Measurements from ENCODE around the gene CPT1B.
"Not testable (repeated sequence)": the region's sequence is repeated elsewhere in the genome, so short reads cannot be mapped to it uniquely, and the experiment has no call there.

CPT1B gene

GRCh38 chr22:50610041-50610451 is 31.8 kb upstream of the CPT1B start:
- no peak for FAIRE-seq
- no peak for DNase-seq (ENCODE audit: extremely low spot score, insufficient read length, low read depth)

DNA sequence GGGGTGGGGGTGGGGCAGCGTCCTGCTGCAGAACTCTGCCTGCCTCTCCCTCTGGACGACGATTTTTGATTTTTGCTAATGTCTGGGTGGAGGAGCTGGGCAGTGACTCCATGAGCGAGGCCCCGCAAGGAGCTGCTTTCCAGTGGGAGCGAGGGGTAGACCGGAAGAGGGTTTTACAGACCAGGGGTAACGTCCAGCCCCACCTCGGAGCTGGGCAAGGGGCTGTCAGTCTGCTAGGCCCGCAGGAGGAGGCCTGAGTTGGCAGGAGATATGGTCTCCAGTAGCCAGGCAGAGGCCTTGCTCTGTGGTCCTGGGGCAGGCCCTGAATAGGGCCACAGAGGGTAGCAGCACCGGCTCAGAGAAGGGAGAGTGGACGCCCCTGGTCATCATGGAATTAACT is 31.4 kb upstream of the CPT1B start:
- FAIRE-seq = no peak
- no peak for DNase-seq (ENCODE audit: extremely low spot score, insufficient read length, low read depth)

- FAIRE-seq (no peak), DNase-seq (ENCODE audit: extremely low spot score, insufficient read length, low read depth) (no peak)
These were observed 30.8 kb upstream of the CPT1B start for GRCh38 chr22:50608996-50609395.

DNA sequence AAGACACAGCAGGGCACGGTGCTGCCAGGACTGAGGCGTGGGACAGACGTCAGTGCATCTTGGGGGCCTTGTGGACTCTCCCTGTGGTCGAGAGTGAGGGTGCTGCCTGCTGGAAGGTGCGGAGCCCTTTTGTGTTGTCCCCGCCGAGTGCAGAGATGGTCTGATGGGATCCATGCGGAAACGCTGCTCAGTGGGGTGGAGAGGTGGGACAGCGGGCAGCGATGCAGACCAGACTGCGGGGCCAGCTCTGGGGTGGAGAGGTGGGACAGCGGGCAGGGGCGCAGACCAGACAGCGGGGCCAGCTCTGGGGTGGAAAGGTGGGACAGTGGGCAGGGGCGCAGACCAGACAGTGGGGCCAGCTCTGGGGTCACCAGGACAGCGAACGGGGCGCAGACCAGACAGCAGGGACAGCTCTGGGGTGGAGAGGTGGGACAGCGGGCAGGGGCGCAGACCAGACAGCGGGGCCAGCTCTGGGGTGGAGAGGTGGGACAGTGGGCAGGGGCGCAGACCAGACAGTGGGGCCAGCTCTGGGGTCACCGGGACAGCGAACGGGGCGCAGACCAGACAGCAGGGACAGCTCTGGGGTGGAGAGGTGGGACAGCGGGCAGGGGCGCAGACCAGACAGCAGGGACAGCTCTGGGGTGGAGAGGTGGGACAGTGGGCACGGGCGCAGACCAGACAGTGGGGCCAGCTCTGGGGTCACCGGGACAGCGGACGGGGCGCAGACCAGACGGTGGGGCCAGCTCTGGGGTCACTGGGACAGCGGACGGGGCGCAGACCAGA is 30.0 kb upstream of the CPT1B start:
- not testable (repeated sequence) for FAIRE-seq; DNase-seq (ENCODE audit: extremely low spot score, insufficient read length, low read depth)

- FAIRE-seq (no peak), DNase-seq (ENCODE audit: extremely low spot score, insufficient read length, low read depth) (no peak)
These were observed 29.4 kb upstream of the CPT1B start for GRCh38 chr22:50607659-50608020.

DNA sequence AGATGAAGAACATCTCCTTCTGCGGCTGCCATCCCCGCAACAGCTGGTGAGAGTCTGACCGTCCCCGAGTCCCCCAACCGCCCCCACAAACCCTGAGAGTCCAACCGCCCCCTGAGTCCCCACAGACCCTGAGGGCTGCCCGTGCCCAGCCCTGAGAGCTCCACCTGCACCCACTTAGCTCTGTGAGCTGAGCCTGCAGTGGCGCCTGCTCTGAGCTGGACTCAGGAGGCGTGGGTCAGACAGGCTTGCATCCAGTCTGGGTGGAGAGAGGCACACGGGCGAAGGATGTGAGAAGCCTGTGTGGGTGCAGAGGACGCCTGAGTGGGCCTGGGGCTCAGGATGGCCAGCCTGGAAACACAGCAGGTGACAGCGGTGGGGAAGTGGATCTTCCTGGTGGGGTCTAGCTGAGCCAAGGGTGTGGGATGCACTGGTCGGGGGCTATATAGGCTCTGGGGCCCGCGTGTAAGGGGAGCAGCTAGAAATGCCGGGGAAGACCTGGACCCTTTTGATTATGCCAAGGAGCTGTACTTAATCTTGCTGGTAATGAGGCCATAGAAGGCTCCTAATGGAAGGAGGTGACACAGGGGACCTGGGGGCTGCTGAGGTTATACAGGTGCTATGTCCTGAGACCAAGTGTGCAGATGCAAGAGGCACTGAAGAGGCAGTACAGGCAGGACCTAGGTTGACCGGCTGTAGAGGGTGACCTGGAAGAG is 28.9 kb upstream of the CPT1B start:
- FAIRE-seq (no peak), DNase-seq (ENCODE audit: extremely low spot score, insufficient read length, low read depth) (no peak)

DNA sequence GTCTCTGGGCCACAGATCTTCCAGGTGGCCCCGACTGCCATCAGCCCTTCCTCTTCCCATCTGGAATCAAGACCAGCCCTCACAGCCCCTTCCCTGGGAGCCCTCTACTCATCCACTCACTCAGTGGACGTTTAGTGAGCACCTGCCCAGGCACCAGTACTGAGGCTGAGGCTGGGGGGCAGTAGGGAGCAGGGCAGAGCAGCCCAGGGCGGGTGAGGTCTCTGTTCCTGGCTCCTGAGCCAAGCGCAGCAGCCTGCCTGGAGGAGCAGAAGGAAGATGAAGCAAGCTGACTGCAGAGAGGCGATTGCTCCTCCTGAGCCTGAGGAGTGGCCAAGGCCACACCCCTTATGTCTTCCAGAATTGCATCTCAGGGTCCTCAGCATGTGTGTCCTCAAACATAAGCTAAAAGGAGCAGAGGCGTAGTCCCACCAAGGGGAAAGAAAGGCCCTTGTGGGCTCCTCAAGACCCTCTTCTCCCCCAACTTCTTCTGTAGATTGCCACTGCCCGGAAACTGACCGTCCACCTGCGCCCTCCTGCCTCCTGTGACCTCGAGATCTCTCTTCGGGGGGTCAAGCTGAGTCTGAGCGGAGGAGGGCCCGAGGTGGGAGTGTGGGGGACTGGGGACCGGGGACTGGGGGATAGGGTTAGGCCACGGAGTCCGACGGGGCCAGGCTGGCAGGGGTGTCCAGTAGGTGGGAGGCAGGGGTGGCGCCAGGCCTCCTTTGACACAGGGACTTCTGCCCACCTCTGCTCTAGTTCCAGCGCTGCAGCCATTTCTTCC is 28.1 kb upstream of the CPT1B start:
- FAIRE-seq = no peak
- no peak for DNase-seq (ENCODE audit: extremely low spot score, insufficient read length, low read depth)

DNA sequence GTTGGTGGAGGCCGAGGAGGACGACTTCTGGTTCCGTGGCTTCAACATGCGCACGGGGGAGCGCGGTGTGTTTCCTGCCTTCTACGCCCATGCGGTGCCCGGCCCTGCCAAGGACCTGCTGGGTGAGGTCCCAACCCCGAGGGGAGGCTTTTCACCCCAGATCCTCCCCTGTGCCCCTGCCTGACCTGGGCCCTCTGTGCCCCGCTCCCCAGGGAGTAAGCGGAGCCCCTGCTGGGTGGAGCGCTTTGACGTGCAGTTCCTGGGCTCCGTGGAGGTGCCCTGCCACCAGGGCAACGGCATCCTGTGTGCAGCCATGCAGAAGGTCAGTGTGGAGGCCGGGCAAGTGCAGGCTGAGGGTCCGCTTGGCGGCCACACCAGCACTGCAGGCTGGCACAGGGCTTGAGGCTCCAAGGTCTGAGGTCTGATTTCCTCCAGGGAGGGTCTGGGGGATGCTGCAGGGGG is 27.4 kb upstream of the CPT1B start:
- DNase-seq (ENCODE audit: extremely low spot score, insufficient read length, low read depth) (no peak), FAIRE-seq (no peak)

GRCh38 chr22:50605002-50605612 is 26.9 kb upstream of the CPT1B start:
- no peak for FAIRE-seq
- no peak for DNase-seq (ENCODE audit: extremely low spot score, insufficient read length, low read depth)

DNA sequence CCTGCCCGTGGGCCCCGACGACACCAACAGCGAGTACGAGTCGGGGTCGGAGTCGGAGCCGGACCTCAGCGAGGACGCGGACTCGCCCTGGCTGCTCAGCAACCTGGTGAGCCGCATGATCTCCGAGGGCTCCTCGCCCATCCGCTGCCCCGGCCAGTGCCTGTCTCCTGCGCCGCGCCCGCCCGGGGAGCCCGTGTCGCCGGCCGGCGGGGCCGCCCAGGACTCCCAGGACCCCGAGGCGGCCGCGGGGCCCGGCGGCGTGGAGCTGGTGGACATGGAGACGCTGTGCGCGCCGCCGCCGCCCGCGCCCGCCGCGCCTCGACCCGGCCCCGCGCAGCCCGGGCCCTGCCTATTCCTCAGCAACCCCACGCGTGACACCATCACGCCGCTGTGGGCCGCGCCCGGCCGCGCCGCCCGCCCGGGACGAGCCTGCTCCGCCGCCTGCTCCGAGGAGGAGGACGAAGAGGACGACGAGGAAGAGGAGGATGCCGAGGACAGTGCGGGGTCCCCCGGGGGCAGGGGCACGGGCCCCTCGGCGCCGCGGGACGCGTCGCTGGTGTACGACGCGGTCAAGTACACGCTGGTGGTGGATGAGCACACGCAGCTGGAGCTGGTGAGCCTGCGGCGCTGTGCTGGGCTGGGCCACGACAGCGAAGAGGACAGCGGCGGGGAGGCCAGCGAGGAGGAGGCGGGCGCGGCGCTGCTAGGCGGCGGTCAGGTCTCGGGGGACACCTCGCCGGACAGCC is 26.2 kb upstream of the CPT1B start:
- FAIRE-seq = no peak

GRCh38 chr22:50603511-50604255 is 25.5 kb upstream of the CPT1B start:
- DNase-seq (ENCODE audit: extremely low spot score, insufficient read length, low read depth) (no peak), FAIRE-seq (no peak)

More for the DNA sequence above, 26.2 kb upstream of the CPT1B start:
- DNase-seq (ENCODE audit: extremely low spot score, insufficient read length, low read depth) = no peak

- DNase-seq (ENCODE audit: extremely low spot score, insufficient read length, low read depth) (no peak), FAIRE-seq (no peak)
These were observed 24.1 kb upstream of the CPT1B start for GRCh38 chr22:50602338-50602700.

- no peak for DNase-seq (ENCODE audit: extremely low spot score, insufficient read length, low read depth)
- FAIRE-seq = no peak
These were observed 23.6 kb upstream of the CPT1B start for GRCh38 chr22:50601669-50602337.

GRCh38 chr22:50600967-50601668 is 22.9 kb upstream of the CPT1B start:
- DNase-seq (ENCODE audit: extremely low spot score, insufficient read length, low read depth) (no peak), FAIRE-seq (no peak)

DNA sequence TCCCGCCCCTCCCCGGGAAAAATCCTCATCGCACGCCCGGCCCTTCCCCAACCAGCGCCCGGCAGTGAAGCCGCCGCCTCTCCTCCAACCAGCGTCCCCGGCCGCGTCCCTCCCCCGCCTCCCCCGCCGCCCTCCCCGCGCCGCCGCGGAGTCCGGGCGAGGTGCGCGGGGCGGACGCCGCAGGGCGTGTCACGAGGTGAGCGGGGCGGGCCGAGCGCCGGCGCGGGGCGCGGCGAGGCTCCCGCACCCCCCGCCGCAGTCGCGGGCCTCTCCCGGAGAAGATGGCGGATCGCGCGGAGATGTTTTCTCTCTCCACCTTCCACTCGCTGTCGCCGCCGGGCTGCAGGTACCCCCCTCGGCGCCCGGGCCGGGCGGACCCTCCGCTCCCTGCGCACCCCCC is 22.3 kb upstream of the CPT1B start, which contains the start of gene MAPK8IP2:
Gene MAPK8IP2, plus strand, starts transcription at position 256 of the 400 bp plus-strand sequence. Its CDS starts 26 bp downstream, at position 282.
- FAIRE-seq (no peak), DNase-seq (ENCODE audit: extremely low spot score, insufficient read length, low read depth) (no peak)

GRCh38 chr22:50599816-50600455 is 21.7 kb upstream of the CPT1B start:
- FAIRE-seq (no peak), DNase-seq (ENCODE audit: extremely low spot score, insufficient read length, low read depth) (no peak)

- DNase-seq (ENCODE audit: extremely low spot score, insufficient read length, low read depth) (no peak), FAIRE-seq (no peak)
These were observed 18.9 kb upstream of the CPT1B start for GRCh38 chr22:50597097-50597496.

Data from GM18507 (cell line).